Mesothelial cell of epicardium (in vitro differentiated cells): Measurements from ENCODE around the gene ROBO2. TPM values are rescaled to one million over a fixed set of nuclear protein-coding genes. Genes with fewer than 3 reads are reported as not detected.

Source experiments
- DNase-seq, 2 experiments: peaks; one replicate each; pipeline ENCODE4 v3.0.0; 2021; ENCODE audit warnings: low spot score in 2 of 2; ENCODE audit not compliant: unreplicated experiment in 2 of 2
- H3K27ac Mint-ChIP-seq: 2 replicates; pipeline ENCODE4 v1.8.0; 2021; ENCODE audit warnings: mixed read lengths
- H3K27me3 Mint-ChIP-seq: 2 replicates; pipeline ENCODE4 v1.8.0; 2021; ENCODE audit warnings: low read depth, mixed read lengths
- H3K36me3 Mint-ChIP-seq: 2 replicates; pipeline ENCODE4 v1.8.0; 2021; ENCODE audit warnings: mixed read lengths
- H3K4me1 Mint-ChIP-seq: 2 replicates; pipeline ENCODE4 v1.8.0; 2021; ENCODE audit warnings: mixed read lengths
- H3K4me3 Mint-ChIP-seq: 2 replicates; pipeline ENCODE4 v1.8.0; 2021; ENCODE audit warnings: mild to moderate bottlenecking, moderate library complexity, mixed read lengths
- H3K9me3 Mint-ChIP-seq: 2 replicates; pipeline ENCODE4 v1.8.0; 2021; ENCODE audit warnings: mixed read lengths
- CTCF ChIP-seq: fragments of 200-600 bp; sonication (generic); IDR thresholded peaks from one replicate; pipeline ENCODE4 v1.5.0; 2021; ENCODE audit warnings: antibody characterized with exemption; ENCODE audit not compliant: unreplicated experiment
- total RNA-seq: library from RNA; stranded (reverse); gene quantifications from 3 replicates; pipeline ENCODE4 v1.2.1, GENCODE V29; 2021

The ROBO2 gene
- total RNA-seq, 1 donor from 2014 or later, result 82.3 TPM

GRCh38 chr3:77602722-77603121, 562.8 kb downstream of the ROBO2 start:
- no peak for TF ChIP-seq CTCF
- H3K36me3 Mint-ChIP-seq, result peaks cover 7% of the 10 kb centered on the region
- no peaks in the 10 kb centered on the region for H3K9me3 Mint-ChIP-seq
- H3K27ac Mint-ChIP-seq, result no peak overlapping the region
- no peaks in the 10 kb centered on the region for H3K27me3 Mint-ChIP-seq
- H3K4me1 Mint-ChIP-seq, result no peaks in the 10 kb centered on the region
- no peak overlapping the region for H3K4me3 Mint-ChIP-seq
- no peak for DNase-seq

DNA sequence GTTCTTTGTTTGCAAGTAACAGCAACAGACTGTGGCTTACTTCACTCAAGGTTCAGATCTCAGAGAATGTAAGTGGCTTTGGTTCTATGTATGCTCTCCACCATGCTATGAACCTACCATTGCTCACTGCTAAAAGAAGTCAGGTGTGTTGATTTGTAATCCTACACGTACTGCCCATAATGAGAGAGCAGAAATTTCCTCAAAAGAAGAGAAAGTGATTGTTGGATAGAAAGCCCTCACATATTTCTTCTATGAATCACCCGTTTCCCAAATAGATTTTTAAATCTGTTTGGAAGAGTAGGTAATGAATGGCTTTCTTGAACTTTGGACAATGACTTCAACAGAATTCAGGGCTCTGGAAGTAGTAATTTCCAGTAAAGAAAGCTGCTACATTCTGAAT, 565.4 kb downstream of the ROBO2 start:
- TF ChIP-seq CTCF, result no peak
- no peak for DNase-seq
- Mint-ChIP-seq H3K9me3 (peaks cover 2% of the 10 kb centered on the region), H3K27ac (no peak overlapping the region), H3K36me3 (peaks cover 7% of the 10 kb centered on the region), H3K4me3 (no peak overlapping the region), H3K27me3 (no peaks in the 10 kb centered on the region), H3K4me1 (no peaks in the 10 kb centered on the region)

- no peak for TF ChIP-seq CTCF
- Mint-ChIP-seq H3K4me1 (no peaks in the 10 kb centered on the region), H3K36me3 (peaks cover 7% of the 10 kb centered on the region), H3K9me3 (peaks cover 3% of the 10 kb centered on the region), H3K4me3 (no peak overlapping the region), H3K27ac (no peak overlapping the region), H3K27me3 (no peaks in the 10 kb centered on the region)
- DNase-seq, result no peak
Observed at GRCh38 chr3:77605865-77606264, 566.0 kb downstream of the ROBO2 start.

- H3K27me3 Mint-ChIP-seq, result no peaks in the 10 kb centered on the region
- no peak for TF ChIP-seq CTCF
- H3K9me3 Mint-ChIP-seq, result peaks cover 6% of the 10 kb centered on the region
- no peak overlapping the region for H3K4me3 Mint-ChIP-seq
- DNase-seq, result no peak
- no peaks in the 10 kb centered on the region for H3K4me1 Mint-ChIP-seq
- peaks cover 7% of the 10 kb centered on the region for H3K36me3 Mint-ChIP-seq
- no peak overlapping the region for H3K27ac Mint-ChIP-seq
Observed at GRCh38 chr3:77606372-77606771, 566.5 kb downstream of the ROBO2 start.

DNA sequence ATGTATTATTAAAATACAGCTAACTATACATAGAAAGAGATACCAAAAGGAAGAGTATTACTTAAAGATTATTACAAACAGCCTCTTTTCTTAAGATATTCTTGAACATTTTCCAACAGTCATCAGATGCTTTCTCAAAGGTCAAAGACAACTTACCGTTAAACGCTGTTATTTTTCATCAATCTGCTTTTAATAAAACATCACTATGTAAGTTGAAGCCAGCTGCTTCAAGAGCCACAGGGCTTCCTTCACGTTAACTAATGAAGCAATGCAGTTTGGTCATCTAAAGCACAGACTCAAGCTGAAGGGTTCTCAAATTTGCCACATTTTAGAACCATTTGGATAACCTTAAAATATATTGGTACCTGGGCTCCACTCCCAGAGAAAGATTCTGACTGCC, 578.8 kb downstream of the ROBO2 start:
- no peak overlapping the region for H3K27ac Mint-ChIP-seq
- H3K4me1 Mint-ChIP-seq, result no peaks in the 10 kb centered on the region
- no peaks in the 10 kb centered on the region for H3K9me3 Mint-ChIP-seq
- peaks cover 9% of the 10 kb centered on the region for H3K36me3 Mint-ChIP-seq
- DNase-seq, result no peak
- no peak for TF ChIP-seq CTCF
- H3K27me3 Mint-ChIP-seq, result no peaks in the 10 kb centered on the region
- no peak overlapping the region for H3K4me3 Mint-ChIP-seq

DNA sequence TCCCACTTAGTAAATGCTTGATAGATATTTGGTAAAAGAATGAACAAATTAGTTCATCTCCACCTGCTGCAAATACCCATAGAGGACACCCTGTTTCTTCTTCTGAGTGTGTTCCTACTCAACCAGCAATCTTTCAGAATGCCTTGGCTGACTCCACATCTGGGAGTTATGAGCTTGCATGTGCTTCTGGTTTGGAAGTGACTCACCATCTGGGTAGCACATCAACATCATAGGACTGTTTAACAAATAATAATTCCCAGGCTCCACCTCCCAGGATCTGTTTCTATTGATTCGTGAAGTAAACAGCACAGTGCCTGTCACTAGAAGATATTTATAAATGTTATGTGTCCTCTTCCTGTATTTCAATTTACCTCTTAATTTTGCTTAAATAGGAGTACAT, 580.1 kb downstream of the ROBO2 start:
- Mint-ChIP-seq H3K4me1 (no peaks in the 10 kb centered on the region), H3K27ac (no peak overlapping the region), H3K4me3 (no peak overlapping the region), H3K36me3 (peaks cover 9% of the 10 kb centered on the region), H3K27me3 (no peaks in the 10 kb centered on the region), H3K9me3 (no peaks in the 10 kb centered on the region)
- no peak for DNase-seq
- no peak for TF ChIP-seq CTCF
